GM12872 (cell line): ENCODE data around the gene HSPB2.

Source experiments
- CTCF ChIP-seq: IDR thresholded peaks from 3 replicates; pipeline ENCODE4 v1.5.1; 2011; ENCODE audit warnings: low read depth, mild to moderate bottlenecking, low read length, moderate library complexity; ENCODE audit not compliant: insufficient read depth

Gene HSPB2

GRCh38 chr11:111879637-111879960 is 32.9 kb upstream of the HSPB2 start:
- TF ChIP-seq CTCF = no peak

GRCh38 chr11:111882202-111882601 is 30.3 kb upstream of the HSPB2 start:
- no peak for TF ChIP-seq CTCF

GRCh38 chr11:111886032-111886431 is 26.5 kb upstream of the HSPB2 start:
- TF ChIP-seq CTCF = no peak

- TF ChIP-seq CTCF = no peak
Measured at GRCh38 chr11:111886844-111887243, 25.7 kb upstream of the HSPB2 start.

- no peak for TF ChIP-seq CTCF
Measured at GRCh38 chr11:111905411-111905810, 7.1 kb upstream of the HSPB2 start.

- no peak for TF ChIP-seq CTCF
Measured at GRCh38 chr11:111906680-111907079, 5.9 kb upstream of the HSPB2 start.

GRCh38 chr11:111908639-111909305 is 3.8 kb upstream of the HSPB2 start:
- no peak for TF ChIP-seq CTCF
